ENCODE measurements around the gene GGA1. TPM values are rescaled to one million over a fixed set of nuclear protein-coding genes. Genes with fewer than 3 reads are reported as not detected.

The GGA1 gene
- total RNA-seq, 2 experiments from 2014 or later, result 59.5 to 64.4 TPM

GRCh38 chr22:37627545-37627944, 18.9 kb downstream of the GGA1 start:
- Mint-ChIP-seq H3K9me3 (no peaks in the 10 kb centered on the region), H3K27me3 (no peaks in the 10 kb centered on the region), H3K27ac (peak overlapping the region; percentile 84), H3K36me3 (ENCODE audit: low read depth) (peaks cover 17% of the 10 kb centered on the region), H3K4me3 (no peak overlapping the region), H3K4me1 (peaks cover 57% of the 10 kb centered on the region)
- CTCF ChIA-PET, result interaction anchor here (0.6 to 5.3 kb wide), 12 partner anchors 9 to 222 kb away, joined by 3 to 66 read pairs (median 4); partner anchors contain the start of genes GGA1, PDXP and SH3BP1
- POLR2A ChIA-PET, result interaction anchor here (1.0 to 7.5 kb wide), 12 partner anchors 9 to 180 kb away, joined by 3 to 110 read pairs (median 6); partner anchors contain the start of genes GCAT, GGA1, LGALS1 and NOL12
- peak; percentile 63 for DNase-seq

GRCh38 chr22:37628830-37629229, 20.2 kb downstream of the GGA1 start:
- Mint-ChIP-seq H3K27ac (peak overlapping the region; percentile 84), H3K36me3 (ENCODE audit: low read depth) (peaks cover 13% of the 10 kb centered on the region), H3K27me3 (no peaks in the 10 kb centered on the region), H3K4me1 (peaks cover 64% of the 10 kb centered on the region), H3K9me3 (no peaks in the 10 kb centered on the region), H3K4me3 (no peak overlapping the region)
- CTCF ChIA-PET, result interaction anchor here (0.7 to 5.3 kb wide), 6 partner anchors 8 to 53 kb away, joined by 3 to 66 read pairs (median 17); partner anchors contain the start of genes GGA1, PDXP and SH3BP1
- DNase-seq, result no peak
- POLR2A ChIA-PET, result interaction anchor here (1.8 to 7.5 kb wide), 5 partner anchors 11 to 57 kb away, joined by 4 to 110 read pairs (median 15); partner anchors contain the start of genes GGA1, LGALS1, NOL12 and PDXP

- no peak for DNase-seq
- no peaks in the 10 kb centered on the region for H3K9me3 Mint-ChIP-seq
- no peak overlapping the region for H3K4me3 Mint-ChIP-seq
- peaks cover 12% of the 10 kb centered on the region for H3K36me3 Mint-ChIP-seq (ENCODE audit: low read depth)
- H3K27me3 Mint-ChIP-seq, result no peaks in the 10 kb centered on the region
- POLR2A ChIA-PET, result interaction anchor here (1.3 to 7.5 kb wide), 4 partner anchors 10 to 45 kb away, joined by 3 to 110 read pairs (median 18); partner anchors contain the start of genes LGALS1, PDXP and SH3BP1
- H3K27ac Mint-ChIP-seq, result no peak overlapping the region
- CTCF ChIA-PET, result interaction anchor here (1.3 to 16.0 kb wide), 5 partner anchors 7 to 50 kb away, joined by 4 to 301 read pairs (median 8); partner anchors contain the start of genes GGA1, LGALS1, NOL12 and SH3BP1
- H3K4me1 Mint-ChIP-seq, result peaks cover 70% of the 10 kb centered on the region
Observed at GRCh38 chr22:37629928-37630327, 21.3 kb downstream of the GGA1 start.

GRCh38 chr22:37630839-37631435, 22.3 kb downstream of the GGA1 start:
- DNase-seq, result no peak
- Mint-ChIP-seq H3K27me3 (no peaks in the 10 kb centered on the region), H3K27ac (peak overlapping the region; percentile 95), H3K4me1 (peaks cover 71% of the 10 kb centered on the region), H3K4me3 (no peak overlapping the region), H3K36me3 (ENCODE audit: low read depth) (peaks cover 7% of the 10 kb centered on the region), H3K9me3 (no peaks in the 10 kb centered on the region)
- POLR2A ChIA-PET, result interaction anchor here (1.3 to 7.5 kb wide), 4 partner anchors 9 to 47 kb away, joined by 3 to 110 read pairs (median 37); partner anchors contain the start of genes LGALS1, PDXP and SH3BP1
- CTCF ChIA-PET, result interaction anchor here (1.3 to 16.0 kb wide), 5 partner anchors 8 to 49 kb away, joined by 4 to 301 read pairs (median 8); partner anchors contain the start of genes GGA1, LGALS1, NOL12 and SH3BP1

GRCh38 chr22:37631448-37632173, 23.0 kb downstream of the GGA1 start:
- peaks cover 7% of the 10 kb centered on the region for H3K36me3 Mint-ChIP-seq (ENCODE audit: low read depth)
- H3K4me1 Mint-ChIP-seq, result peaks cover 71% of the 10 kb centered on the region
- ChIA-PET POLR2A (interaction anchor here (0.6 to 7.5 kb wide), 5 partner anchors 8 to 116 kb away, joined by 3 to 110 read pairs (median 15); partner anchors contain the start of genes LGALS1, PDXP and SH3BP1), CTCF (interaction anchor here (1.0 to 16.0 kb wide), 7 partner anchors 8 to 49 kb away, joined by 3 to 301 read pairs (median 4); partner anchors contain the start of genes GGA1, LGALS1, NOL12 and SH3BP1)
- H3K27me3 Mint-ChIP-seq, result no peaks in the 10 kb centered on the region
- peak; percentile 41 for DNase-seq
- H3K4me3 Mint-ChIP-seq, result peak overlapping the region; percentile 10
- H3K9me3 Mint-ChIP-seq, result no peaks in the 10 kb centered on the region
- H3K27ac Mint-ChIP-seq, result peak overlapping the region; percentile 95

GRCh38 chr22:37632174-37633088, 23.8 kb downstream of the GGA1 start:
- ChIA-PET CTCF (interaction anchor here (0.5 to 16.0 kb wide), 11 partner anchors 8 to 254 kb away, joined by 3 to 301 read pairs (median 3); partner anchors contain the start of genes GGA1, LGALS1 and NOL12), POLR2A (interaction anchor here (0.6 to 7.5 kb wide), 10 partner anchors 7 to 115 kb away, joined by 3 to 110 read pairs (median 13); partner anchors contain the start of genes GGA1, LGALS1, NOL12 and PDXP)
- no peaks in the 10 kb centered on the region for H3K27me3 Mint-ChIP-seq
- DNase-seq, result peak; percentile 35
- H3K27ac Mint-ChIP-seq, result peak overlapping the region; percentile 95
- no peaks in the 10 kb centered on the region for H3K9me3 Mint-ChIP-seq
- peak overlapping the region; percentile 44 for H3K4me3 Mint-ChIP-seq
- peaks cover 7% of the 10 kb centered on the region for H3K36me3 Mint-ChIP-seq (ENCODE audit: low read depth)
- peaks cover 71% of the 10 kb centered on the region for H3K4me1 Mint-ChIP-seq

GRCh38 chr22:37633089-37633624, 24.5 kb downstream of the GGA1 start:
- Mint-ChIP-seq H3K4me3 (peak overlapping the region; percentile 44), H3K27me3 (no peaks in the 10 kb centered on the region), H3K36me3 (ENCODE audit: low read depth) (peaks cover 7% of the 10 kb centered on the region), H3K9me3 (no peaks in the 10 kb centered on the region), H3K4me1 (peaks cover 71% of the 10 kb centered on the region), H3K27ac (peak overlapping the region; percentile 95)
- POLR2A ChIA-PET, result interaction anchor here (0.6 to 13.1 kb wide), 11 partner anchors 8 to 848 kb away, joined by 3 to 126 read pairs (median 11); partner anchors contain the start of genes GGA1, LGALS1, NOL12 and PDXP
- peak; percentile 53 for DNase-seq
- CTCF ChIA-PET, result interaction anchor here (0.8 to 16.0 kb wide), 10 partner anchors 9 to 47 kb away, joined by 3 to 301 read pairs (median 4); partner anchors contain the start of genes GGA1, LGALS1, NOL12 and PDXP

- peak overlapping the region; percentile 64 for H3K4me3 Mint-ChIP-seq
Observed at GRCh38 chr22:37633625-37634416, 25.2 kb downstream of the GGA1 start.

GRCh38 chr22:37634417-37634924, 25.8 kb downstream of the GGA1 start:
- Mint-ChIP-seq H3K9me3 (no peaks in the 10 kb centered on the region), H3K4me1 (peaks cover 74% of the 10 kb centered on the region), H3K36me3 (ENCODE audit: low read depth) (peaks cover 12% of the 10 kb centered on the region), H3K4me3 (peak overlapping the region; percentile 64), H3K27ac (peak overlapping the region; percentile 95), H3K27me3 (no peaks in the 10 kb centered on the region)
- ChIA-PET CTCF (interaction anchor here (0.5 to 16.0 kb wide), 8 partner anchors 8 to 227 kb away, joined by 3 to 301 read pairs (median 31); partner anchors contain the start of genes GGA1, LGALS1, NOL12 and PDXP), POLR2A (interaction anchor here (0.8 to 13.1 kb wide), 8 partner anchors 9 to 53 kb away, joined by 3 to 126 read pairs (median 14); partner anchors contain the start of genes GGA1, LGALS1 and PDXP)
- no peak for DNase-seq

More at GRCh38 chr22:37633625-37634416, 25.2 kb downstream of the GGA1 start:
- Mint-ChIP-seq H3K27me3 (no peaks in the 10 kb centered on the region), H3K9me3 (no peaks in the 10 kb centered on the region), H3K4me1 (peaks cover 72% of the 10 kb centered on the region), H3K27ac (peak overlapping the region; percentile 95), H3K36me3 (ENCODE audit: low read depth) (peaks cover 11% of the 10 kb centered on the region)
- CTCF ChIA-PET, result interaction anchor here (0.7 to 16.0 kb wide), 9 partner anchors 9 to 526 kb away, joined by 3 to 301 read pairs (median 5); partner anchors contain the start of genes GGA1, LGALS1, NOL12 and PDXP
- peak; percentile 74 for DNase-seq
- POLR2A ChIA-PET, result interaction anchor here (0.6 to 13.1 kb wide), 12 partner anchors 9 to 847 kb away, joined by 3 to 126 read pairs (median 4); partner anchors contain the start of genes GGA1, LGALS1, NOL12 and PDXP

GRCh38 chr22:37635157-37635556, 26.5 kb downstream of the GGA1 start:
- peaks cover 12% of the 10 kb centered on the region for H3K36me3 Mint-ChIP-seq (ENCODE audit: low read depth)
- peaks cover 74% of the 10 kb centered on the region for H3K4me1 Mint-ChIP-seq
- no peak for DNase-seq
- ChIA-PET POLR2A (interaction anchor here (1.0 to 13.1 kb wide), 8 partner anchors 7 to 53 kb away, joined by 3 to 126 read pairs (median 41); partner anchors contain the start of genes GGA1, LGALS1 and PDXP), CTCF (interaction anchor here (0.9 to 16.0 kb wide), 7 partner anchors 8 to 45 kb away, joined by 3 to 301 read pairs (median 45); partner anchors contain the start of genes GGA1, LGALS1, NOL12 and PDXP)
- peak overlapping the region; percentile 95 for H3K27ac Mint-ChIP-seq
- H3K4me3 Mint-ChIP-seq, result no peak overlapping the region
- H3K9me3 Mint-ChIP-seq, result no peaks in the 10 kb centered on the region
- H3K27me3 Mint-ChIP-seq, result no peaks in the 10 kb centered on the region

All from activated CD4-positive, alpha-beta memory T cell treated with anti-CD3 and anti-CD28 coated beads, Interleukin-2, amount 10 ng/mL, durations not matched to agents 7 days and 5 days (primary cell).